SIG-M5 treated with dmso at 0.1 percent for 504 hours (cell line): ENCODE results near the gene ISG15.

Experiments used
- DNase-seq: peaks from one replicate; lab custom pipeline; 2025; ENCODE audit not compliant: unreplicated experiment; lab: John Stamatoyannopoulos, UW

The ISG15 gene

DNA sequence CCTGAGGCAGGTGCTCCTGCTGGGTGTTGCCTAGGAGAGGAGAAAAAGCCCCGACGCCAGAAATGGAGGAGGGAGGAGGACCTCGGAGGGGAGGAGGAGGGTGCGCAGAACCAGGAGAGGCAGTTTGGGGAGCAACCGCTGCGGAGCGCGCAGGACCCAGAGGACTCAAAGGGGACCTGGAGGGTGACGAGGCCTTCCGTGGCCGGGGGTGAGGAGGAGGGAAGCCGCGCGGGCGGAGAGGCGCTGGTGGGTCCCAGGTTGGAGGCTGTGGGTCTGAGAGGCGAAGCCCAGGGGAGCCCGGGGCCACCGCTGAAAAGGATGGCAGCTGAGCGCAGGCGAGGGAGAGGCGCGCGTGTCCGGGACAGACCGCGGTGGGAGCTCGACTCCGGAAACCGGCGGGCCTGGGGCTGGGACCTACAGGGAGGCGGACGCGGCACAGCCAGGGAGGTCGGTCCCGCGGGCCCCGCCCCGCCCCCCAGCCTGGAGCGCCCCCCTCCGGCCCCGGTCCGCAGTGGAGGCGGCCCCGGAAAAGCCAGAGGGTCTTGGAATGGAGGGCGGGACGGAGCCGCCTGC lies 45.7 kb downstream of the ISG15 start:
- no peak for DNase-seq

DNA sequence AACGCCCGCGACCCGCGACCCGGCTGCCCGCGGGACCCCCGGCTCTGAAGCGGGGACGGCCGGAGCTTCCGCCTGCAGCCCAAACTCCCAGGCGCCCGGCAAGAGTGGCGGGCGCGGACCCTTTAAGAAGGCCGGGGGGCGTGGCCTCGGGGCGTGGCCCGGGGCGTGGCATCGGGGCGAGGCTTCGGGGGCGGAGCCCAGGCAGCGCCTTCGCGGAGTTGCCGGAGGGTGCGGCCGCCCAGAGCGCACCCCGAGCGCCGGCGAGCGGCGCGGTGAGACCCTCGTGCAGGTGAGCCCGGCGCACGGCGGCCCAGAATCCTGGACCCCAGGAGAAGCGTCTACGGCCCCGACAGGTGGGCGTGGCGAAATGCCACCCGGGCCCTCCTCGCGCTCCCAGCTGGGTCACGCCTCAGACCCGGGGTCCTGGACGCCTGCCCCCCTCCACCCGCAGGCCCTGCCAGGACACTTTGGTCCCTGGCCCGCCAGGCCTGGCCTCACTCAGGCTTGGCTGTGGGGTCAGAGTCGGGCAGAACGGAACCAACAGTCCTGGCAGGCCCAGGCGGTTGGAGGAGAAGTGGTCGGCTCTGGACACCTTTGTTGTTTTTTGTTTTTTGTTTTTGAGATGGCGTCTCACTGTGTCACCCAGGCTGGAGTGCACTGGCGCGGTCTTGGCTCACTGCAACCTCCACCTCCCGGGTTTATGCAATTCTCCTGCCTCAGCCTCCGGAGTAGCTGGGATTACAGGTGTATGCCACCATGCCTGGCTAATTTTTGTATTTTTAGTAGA lies 46.4 kb downstream of the ISG15 start:
- DNase-seq = peak; percentile 70

DNA sequence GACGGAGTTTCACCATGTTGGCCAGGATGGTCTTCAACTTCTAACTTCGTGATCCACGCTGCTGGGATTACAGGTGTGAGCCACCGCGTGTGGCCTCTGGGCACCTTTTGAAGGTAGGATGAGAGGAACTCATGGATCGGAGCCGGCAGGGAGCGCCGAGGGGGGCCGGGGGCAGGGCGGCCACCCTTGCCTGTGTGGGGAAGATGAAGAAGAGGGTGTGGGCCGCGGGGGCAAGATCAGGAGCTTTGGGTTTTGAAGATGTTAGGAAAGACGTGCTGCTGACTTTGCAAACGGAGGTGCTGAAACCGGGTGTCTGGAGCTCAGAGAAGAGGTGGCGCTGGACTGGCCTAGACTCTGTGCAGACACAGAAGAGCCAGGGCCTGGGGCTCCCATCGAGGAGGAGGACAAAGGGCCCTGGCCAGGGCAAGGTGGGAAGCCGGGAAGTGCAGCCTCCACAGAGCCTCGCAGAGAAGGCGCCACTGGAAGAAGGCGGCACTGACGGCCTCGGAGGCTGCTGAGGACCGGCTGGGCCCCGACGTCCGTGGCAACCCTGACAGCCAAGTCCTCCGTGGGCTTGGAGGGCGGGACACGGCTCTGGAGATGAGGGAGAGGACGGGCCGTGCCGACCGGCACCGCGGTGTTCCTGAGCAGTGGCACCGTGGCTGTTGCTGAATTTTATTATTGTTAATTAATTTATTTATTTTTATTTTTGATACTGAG lies 47.1 kb downstream of the ISG15 start:
- DNase-seq = no peak

- no peak for DNase-seq
These were observed 48.5 kb downstream of the ISG15 start for GRCh38 chr1:1061682-1062345.

GRCh38 chr1:1062348-1063163 lies 49.3 kb downstream of the ISG15 start:
- no peak for DNase-seq

DNA sequence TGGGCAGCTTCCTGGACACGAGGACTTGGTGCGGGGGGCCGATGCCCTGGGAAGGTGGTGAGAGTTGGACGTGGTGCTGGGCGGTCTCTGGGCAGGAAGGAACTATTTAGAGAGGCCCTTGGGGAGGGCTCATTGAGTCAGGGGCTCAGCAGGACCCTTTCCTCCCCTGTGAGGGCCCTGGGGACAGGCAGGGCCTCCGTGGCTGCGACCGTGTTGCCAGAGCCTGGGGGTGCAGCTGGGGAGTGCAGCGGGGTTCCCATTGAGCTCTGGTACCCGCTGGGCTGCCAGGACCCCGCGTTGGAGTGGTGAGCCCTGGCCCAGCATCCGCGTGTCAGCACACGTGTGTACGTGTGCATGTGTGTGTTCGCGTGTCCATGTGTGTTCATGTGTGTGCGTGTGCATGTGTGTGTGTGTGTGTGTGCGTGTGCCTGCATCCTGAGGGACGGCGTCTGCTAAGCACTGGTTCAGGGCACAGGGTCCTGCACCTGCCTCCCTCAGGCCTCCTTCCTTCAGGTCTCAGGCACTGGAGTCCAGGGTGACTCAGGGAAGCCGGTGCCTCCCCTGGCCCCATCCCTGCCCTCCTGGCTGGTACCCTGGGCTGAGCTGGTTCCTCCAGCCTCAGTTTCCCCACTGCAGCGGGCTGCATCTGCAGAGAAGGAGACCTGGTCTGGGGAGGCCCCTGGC lies 50.1 kb downstream of the ISG15 start:
- DNase-seq = no peak
